ENCODE measurements around the gene KLHDC9.
A peak's percentile ranks its signal among the peaks of the same experiment; 100 is the strongest.

KLHDC9 gene

GRCh38 chr1:161091093-161091492 lies 7.1 kb upstream of the KLHDC9 start:
- ATAC-seq = no peak
- TF ChIP-seq, protein P1, sequence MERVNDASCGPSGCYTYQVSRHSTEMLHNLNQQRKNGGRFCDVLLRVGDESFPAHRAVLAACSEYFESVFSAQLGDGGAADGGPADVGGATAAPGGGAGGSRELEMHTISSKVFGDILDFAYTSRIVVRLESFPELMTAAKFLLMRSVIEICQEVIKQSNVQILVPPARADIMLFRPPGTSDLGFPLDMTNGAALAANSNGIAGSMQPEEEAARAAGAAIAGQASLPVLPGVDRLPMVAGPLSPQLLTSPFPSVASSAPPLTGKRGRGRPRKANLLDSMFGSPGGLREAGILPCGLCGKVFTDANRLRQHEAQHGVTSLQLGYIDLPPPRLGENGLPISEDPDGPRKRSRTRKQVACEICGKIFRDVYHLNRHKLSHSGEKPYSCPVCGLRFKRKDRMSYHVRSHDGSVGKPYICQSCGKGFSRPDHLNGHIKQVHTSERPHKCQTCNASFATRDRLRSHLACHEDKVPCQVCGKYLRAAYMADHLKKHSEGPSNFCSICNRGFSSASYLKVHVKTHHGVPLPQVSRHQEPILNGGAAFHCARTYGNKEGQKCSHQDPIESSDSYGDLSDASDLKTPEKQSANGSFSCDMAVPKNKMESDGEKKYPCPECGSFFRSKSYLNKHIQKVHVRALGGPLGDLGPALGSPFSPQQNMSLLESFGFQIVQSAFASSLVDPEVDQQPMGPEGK (CRISPR knock-in tag; IDR thresholded peaks at IDR 0.05; ENCODE audit: borderline replicate concordance) = no peak
- TF ChIP-seq, protein P2, sequence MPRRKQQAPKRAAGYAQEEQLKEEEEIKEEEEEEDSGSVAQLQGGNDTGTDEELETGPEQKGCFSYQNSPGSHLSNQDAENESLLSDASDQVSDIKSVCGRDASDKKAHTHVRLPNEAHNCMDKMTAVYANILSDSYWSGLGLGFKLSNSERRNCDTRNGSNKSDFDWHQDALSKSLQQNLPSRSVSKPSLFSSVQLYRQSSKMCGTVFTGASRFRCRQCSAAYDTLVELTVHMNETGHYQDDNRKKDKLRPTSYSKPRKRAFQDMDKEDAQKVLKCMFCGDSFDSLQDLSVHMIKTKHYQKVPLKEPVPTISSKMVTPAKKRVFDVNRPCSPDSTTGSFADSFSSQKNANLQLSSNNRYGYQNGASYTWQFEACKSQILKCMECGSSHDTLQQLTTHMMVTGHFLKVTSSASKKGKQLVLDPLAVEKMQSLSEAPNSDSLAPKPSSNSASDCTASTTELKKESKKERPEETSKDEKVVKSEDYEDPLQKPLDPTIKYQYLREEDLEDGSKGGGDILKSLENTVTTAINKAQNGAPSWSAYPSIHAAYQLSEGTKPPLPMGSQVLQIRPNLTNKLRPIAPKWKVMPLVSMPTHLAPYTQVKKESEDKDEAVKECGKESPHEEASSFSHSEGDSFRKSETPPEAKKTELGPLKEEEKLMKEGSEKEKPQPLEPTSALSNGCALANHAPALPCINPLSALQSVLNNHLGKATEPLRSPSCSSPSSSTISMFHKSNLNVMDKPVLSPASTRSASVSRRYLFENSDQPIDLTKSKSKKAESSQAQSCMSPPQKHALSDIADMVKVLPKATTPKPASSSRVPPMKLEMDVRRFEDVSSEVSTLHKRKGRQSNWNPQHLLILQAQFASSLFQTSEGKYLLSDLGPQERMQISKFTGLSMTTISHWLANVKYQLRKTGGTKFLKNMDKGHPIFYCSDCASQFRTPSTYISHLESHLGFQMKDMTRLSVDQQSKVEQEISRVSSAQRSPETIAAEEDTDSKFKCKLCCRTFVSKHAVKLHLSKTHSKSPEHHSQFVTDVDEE (CRISPR knock-in tag; IDR thresholded peaks at IDR 0.05) = no peak
- TF ChIP-seq CSDC2 (CRISPR knock-in tag; IDR thresholded peaks at IDR 0.05) (no peak), ZFP3 (CRISPR knock-in tag; IDR thresholded peaks at IDR 0.05) (no peak), CREB5 (CRISPR knock-in tag; IDR thresholded peaks at IDR 0.05; ENCODE audit: low read depth) (no peak), ZC3H10 (CRISPR knock-in tag; IDR thresholded peaks at IDR 0.05) (no peak), GLIS3 (CRISPR knock-in tag; IDR thresholded peaks at IDR 0.05) (no peak), PPARA (CRISPR knock-in tag; IDR thresholded peaks at IDR 0.05; ENCODE audit: borderline replicate concordance) (no peak), ESRRG (CRISPR knock-in tag; IDR thresholded peaks at IDR 0.05) (no peak), ZNF565 (CRISPR knock-in tag; conservative IDR thresholded peaks at IDR 0.05; ENCODE audit: low read depth) (no peak), TCF4 (CRISPR knock-in tag; IDR thresholded peaks at IDR 0.05; ENCODE audit: borderline replicate concordance) (no peak), ZFP30 (CRISPR knock-in tag; IDR thresholded peaks at IDR 0.05) (no peak), ZNF8 (CRISPR knock-in tag; IDR thresholded peaks at IDR 0.05) (no peak), SNAI2 (CRISPR knock-in tag; IDR thresholded peaks at IDR 0.05) (no peak), TOX (CRISPR knock-in tag; IDR thresholded peaks at IDR 0.05; ENCODE audit: borderline replicate concordance) (no peak), ISL1 (CRISPR knock-in tag; IDR thresholded peaks at IDR 0.05) (no peak)
- TF ChIP-seq, protein P3, sequence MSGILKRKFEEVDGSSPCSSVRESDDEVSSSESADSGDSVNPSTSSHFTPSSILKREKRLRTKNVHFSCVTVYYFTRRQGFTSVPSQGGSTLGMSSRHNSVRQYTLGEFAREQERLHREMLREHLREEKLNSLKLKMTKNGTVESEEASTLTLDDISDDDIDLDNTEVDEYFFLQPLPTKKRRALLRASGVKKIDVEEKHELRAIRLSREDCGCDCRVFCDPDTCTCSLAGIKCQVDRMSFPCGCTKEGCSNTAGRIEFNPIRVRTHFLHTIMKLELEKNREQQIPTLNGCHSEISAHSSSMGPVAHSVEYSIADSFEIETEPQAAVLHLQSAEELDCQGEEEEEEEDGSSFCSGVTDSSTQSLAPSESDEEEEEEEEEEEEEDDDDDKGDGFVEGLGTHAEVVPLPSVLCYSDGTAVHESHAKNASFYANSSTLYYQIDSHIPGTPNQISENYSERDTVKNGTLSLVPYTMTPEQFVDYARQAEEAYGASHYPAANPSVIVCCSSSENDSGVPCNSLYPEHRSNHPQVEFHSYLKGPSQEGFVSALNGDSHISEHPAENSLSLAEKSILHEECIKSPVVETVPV (CRISPR knock-in tag; IDR thresholded peaks at IDR 0.05) = no peak
- TF ChIP-seq, protein P4, sequence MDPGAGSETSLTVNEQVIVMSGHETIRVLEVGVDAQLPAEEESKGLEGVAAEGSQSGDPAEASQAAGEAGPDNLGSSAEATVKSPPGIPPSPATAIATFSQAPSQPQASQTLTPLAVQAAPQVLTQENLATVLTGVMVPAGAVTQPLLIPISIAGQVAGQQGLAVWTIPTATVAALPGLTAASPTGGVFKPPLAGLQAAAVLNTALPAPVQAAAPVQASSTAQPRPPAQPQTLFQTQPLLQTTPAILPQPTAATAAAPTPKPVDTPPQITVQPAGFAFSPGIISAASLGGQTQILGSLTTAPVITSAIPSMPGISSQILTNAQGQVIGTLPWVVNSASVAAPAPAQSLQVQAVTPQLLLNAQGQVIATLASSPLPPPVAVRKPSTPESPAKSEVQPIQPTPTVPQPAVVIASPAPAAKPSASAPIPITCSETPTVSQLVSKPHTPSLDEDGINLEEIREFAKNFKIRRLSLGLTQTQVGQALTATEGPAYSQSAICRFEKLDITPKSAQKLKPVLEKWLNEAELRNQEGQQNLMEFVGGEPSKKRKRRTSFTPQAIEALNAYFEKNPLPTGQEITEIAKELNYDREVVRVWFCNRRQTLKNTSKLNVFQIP (CRISPR knock-in tag; IDR thresholded peaks at IDR 0.05; ENCODE audit: borderline replicate concordance, low read depth) = no peak

- no peak for TF ChIP-seq TOX (CRISPR knock-in tag; IDR thresholded peaks at IDR 0.05; ENCODE audit: borderline replicate concordance)
- ATAC-seq = no peak; the same call in 2 of the 3 replicates
These were observed 6.2 kb upstream of the KLHDC9 start for GRCh38 chr1:161091796-161092507.

DNA sequence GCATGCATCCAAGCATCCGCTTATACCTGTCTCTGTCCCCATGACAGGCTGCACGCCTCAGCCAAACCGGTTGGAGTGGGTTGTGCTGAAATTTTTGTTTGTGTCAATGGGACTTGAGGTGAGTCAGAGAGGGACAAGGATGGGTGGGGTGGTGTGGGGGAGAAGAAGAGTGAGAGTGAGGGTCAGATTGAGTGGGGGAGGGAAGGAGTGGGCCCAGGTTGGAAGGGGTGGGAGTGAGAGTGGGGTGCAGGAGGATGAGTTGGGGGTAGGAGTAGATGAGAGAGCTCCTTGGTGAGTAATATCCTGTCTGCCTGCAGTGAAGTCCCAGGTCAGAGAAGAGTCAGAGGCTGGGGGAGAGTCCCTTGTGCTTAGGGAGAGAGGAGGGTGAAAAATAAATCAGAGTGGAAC lies 5.5 kb upstream of the KLHDC9 start:
- TF ChIP-seq CSDC2 (CRISPR knock-in tag; IDR thresholded peaks at IDR 0.05) (no peak), CREB5 (CRISPR knock-in tag; IDR thresholded peaks at IDR 0.05; ENCODE audit: low read depth) (no peak), ARNTL (CRISPR knock-in tag; IDR thresholded peaks at IDR 0.05; ENCODE audit: borderline replicate concordance, low read depth) (no peak), ZFP3 (CRISPR knock-in tag; IDR thresholded peaks at IDR 0.05) (no peak), RARB (CRISPR knock-in tag; IDR thresholded peaks at IDR 0.05) (no peak), TCF4 (CRISPR knock-in tag; IDR thresholded peaks at IDR 0.05; ENCODE audit: borderline replicate concordance) (no peak), BACH2 (CRISPR knock-in tag; IDR thresholded peaks at IDR 0.05; ENCODE audit: borderline replicate concordance) (no peak), ISL1 (CRISPR knock-in tag; IDR thresholded peaks at IDR 0.05) (no peak), ZNF565 (CRISPR knock-in tag; conservative IDR thresholded peaks at IDR 0.05; ENCODE audit: low read depth) (no peak), ESRRG (CRISPR knock-in tag; IDR thresholded peaks at IDR 0.05) (no peak)
- TF ChIP-seq, protein P1 (CRISPR knock-in tag; IDR thresholded peaks at IDR 0.05; ENCODE audit: borderline replicate concordance) = no peak
- TF ChIP-seq, protein P2 (CRISPR knock-in tag; IDR thresholded peaks at IDR 0.05) = no peak
- peak; percentile 23; the same call in 1 of the 3 replicates for ATAC-seq

Data from SK-N-SH treated with all-trans-retinoic acid at 6 μM for 48 hours (cell line).